Testis (tissue), 2 donors: ENCODE measurements around the gene VWC2.

Source experiments
- POLR2A ChIP-seq: fragments of 450-650 bp; IDR thresholded peaks from one replicate; pipeline ENCODE4 v1.6.1; 2017; ENCODE audit warnings: antibody characterized with exemption, mild to moderate bottlenecking, moderate library complexity
- TF ChIP-seq, protein P1 (sequence below), 3 experiments: fragments of 450-650 bp in 2 of 3; fragments of 200-600 bp in 1 of 3; sonication (generic) in 1 of 3; IDR thresholded peaks; one replicate each; pipeline ENCODE4 v1.5.1; 2016 to 2019; ENCODE audit warnings: antibody characterized with exemption in 3 of 3, mild to moderate bottlenecking in 2 of 3, moderate library complexity in 1 of 3

DNA sequence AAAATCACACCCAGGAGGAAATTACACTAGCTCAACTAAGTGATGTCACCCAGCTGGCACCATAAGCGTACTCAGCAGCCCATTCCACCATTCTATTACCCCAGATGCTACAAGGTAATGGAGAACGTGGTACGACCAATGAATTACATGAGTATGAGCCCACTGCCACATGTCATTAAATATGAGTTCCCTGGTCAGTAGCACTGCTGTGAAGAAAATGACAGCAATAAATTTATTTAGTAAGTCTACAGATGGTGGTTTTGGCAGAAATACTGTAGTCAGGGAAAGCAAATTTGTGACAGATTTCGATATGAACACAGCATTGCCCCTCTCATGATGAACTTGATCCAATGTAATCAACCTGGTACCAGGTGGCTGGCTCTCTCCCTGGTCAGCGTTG is 154.2 kb downstream of the VWC2 start:
- TF ChIP-seq POLR2A: no peak
- TF ChIP-seq, protein P1, sequence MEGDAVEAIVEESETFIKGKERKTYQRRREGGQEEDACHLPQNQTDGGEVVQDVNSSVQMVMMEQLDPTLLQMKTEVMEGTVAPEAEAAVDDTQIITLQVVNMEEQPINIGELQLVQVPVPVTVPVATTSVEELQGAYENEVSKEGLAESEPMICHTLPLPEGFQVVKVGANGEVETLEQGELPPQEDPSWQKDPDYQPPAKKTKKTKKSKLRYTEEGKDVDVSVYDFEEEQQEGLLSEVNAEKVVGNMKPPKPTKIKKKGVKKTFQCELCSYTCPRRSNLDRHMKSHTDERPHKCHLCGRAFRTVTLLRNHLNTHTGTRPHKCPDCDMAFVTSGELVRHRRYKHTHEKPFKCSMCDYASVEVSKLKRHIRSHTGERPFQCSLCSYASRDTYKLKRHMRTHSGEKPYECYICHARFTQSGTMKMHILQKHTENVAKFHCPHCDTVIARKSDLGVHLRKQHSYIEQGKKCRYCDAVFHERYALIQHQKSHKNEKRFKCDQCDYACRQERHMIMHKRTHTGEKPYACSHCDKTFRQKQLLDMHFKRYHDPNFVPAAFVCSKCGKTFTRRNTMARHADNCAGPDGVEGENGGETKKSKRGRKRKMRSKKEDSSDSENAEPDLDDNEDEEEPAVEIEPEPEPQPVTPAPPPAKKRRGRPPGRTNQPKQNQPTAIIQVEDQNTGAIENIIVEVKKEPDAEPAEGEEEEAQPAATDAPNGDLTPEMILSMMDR (IDR thresholded peaks at IDR 0.05): no peak
